Thoracic aorta (tissue), 2 donors: Measurements from ENCODE around the gene OR10H5. TPM values are rescaled to one million over a fixed set of nuclear protein-coding genes. Genes with fewer than 3 reads are reported as not detected.
"Not testable (repeated sequence)": the region's sequence is repeated elsewhere in the genome, so short reads cannot be mapped to it uniquely, and the experiment has no call there.

ENCODE experiments used
- ATAC-seq: fragments of 150-250 bp; one replicate; pipeline ENCODE4 v1.8.0; 2017; ENCODE audit warnings: low read depth; ENCODE audit not compliant: insufficient number of reproducible peaks, low FRiP score
- DNase-seq: peaks from one replicate; pipeline ENCODE4 v3.0.0-alpha.2; 2020; ENCODE audit warnings: low spot score
- H3K27ac ChIP-seq, 2 donors: fragments of 200-600 bp; sonication (generic); 1 replicate in 1 of 2; 2 replicates in 1 of 2; pipeline ENCODE4 v1.5.1; 2016; ENCODE audit warnings: mild to moderate bottlenecking in 2 of 2, moderate library complexity in 2 of 2
- H3K27me3 ChIP-seq: fragments of 200-600 bp; sonication (generic); replicated peaks from 2 replicates; pipeline ENCODE4 v1.6.0; 2016; ENCODE audit warnings: mild to moderate bottlenecking; ENCODE audit not compliant: insufficient read depth
- H3K36me3 ChIP-seq: fragments of 200-600 bp; sonication (generic); one replicate; pipeline ENCODE4 v1.5.1; 2016
- H3K4me1 ChIP-seq, 2 donors: fragments of 200-600 bp; sonication (generic); 1 replicate in 1 of 2; 2 replicates in 1 of 2; pipeline versions ENCODE4 v1.5.1 to v1.6.0; 2016; ENCODE audit warnings: low read depth in 2 of 2, mild to moderate bottlenecking in 1 of 2; ENCODE audit not compliant: control insufficient read depth in 1 of 2
- H3K4me3 ChIP-seq: fragments of 200-600 bp; sonication (generic); 2 replicates; pipeline ENCODE4 v1.5.1; 2016; ENCODE audit warnings: mild to moderate bottlenecking
- H3K9me3 ChIP-seq: fragments of 200-600 bp; sonication (generic); 2 replicates; pipeline ENCODE4 v1.5.1; 2016
- total RNA-seq, 2 donors: library from RNA; depleted of rRNA; stranded (reverse); fragments of >200 nt; gene quantifications; one replicate each; pipeline versions ENCODE4 v1.1.0 to v1.2.3, GENCODE V29; 2016
- TF ChIP-seq, protein P1 (sequence below): fragments of 200-600 bp; sonication (generic); IDR thresholded peaks from one replicate; pipeline ENCODE4 v1.5.1; 2019; ENCODE audit warnings: antibody characterized with exemption

Gene OR10H5
- total RNA-seq, 2 donors from 2014 or later = not detected

DNA sequence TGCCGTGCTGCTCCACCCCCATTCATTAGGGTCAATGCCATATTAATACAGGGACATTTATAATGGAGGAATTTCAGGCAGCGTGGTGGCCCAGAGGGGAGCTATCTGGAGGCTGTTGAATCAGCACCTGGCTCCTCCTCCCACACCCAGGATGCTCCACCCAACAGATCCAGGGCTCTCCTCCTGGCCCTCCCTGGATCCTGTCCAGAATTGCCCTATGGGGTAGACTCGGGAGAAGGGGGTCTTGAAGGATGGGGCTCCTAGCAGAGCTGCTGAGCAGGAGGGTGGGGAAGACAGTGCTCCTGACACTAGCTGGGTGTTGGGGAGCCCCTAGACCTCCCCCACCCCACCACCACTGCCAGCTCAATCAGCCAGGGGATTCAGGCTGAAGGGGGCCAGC is 5.2 kb upstream of the OR10H5 start:
- H3K36me3 ChIP-seq = no peaks in the 10 kb centered on the region
- no peak for DNase-seq
- peaks cover 6 to 18% of the 10 kb centered on the region in 2 donors for H3K4me1 ChIP-seq
- no peak for ATAC-seq
- H3K9me3 ChIP-seq = no peaks in the 10 kb centered on the region
- H3K27ac ChIP-seq = no peak overlapping the region
- H3K27me3 ChIP-seq = no peaks in the 10 kb centered on the region
- TF ChIP-seq, protein P1, sequence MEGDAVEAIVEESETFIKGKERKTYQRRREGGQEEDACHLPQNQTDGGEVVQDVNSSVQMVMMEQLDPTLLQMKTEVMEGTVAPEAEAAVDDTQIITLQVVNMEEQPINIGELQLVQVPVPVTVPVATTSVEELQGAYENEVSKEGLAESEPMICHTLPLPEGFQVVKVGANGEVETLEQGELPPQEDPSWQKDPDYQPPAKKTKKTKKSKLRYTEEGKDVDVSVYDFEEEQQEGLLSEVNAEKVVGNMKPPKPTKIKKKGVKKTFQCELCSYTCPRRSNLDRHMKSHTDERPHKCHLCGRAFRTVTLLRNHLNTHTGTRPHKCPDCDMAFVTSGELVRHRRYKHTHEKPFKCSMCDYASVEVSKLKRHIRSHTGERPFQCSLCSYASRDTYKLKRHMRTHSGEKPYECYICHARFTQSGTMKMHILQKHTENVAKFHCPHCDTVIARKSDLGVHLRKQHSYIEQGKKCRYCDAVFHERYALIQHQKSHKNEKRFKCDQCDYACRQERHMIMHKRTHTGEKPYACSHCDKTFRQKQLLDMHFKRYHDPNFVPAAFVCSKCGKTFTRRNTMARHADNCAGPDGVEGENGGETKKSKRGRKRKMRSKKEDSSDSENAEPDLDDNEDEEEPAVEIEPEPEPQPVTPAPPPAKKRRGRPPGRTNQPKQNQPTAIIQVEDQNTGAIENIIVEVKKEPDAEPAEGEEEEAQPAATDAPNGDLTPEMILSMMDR = no peak
- no peak overlapping the region for H3K4me3 ChIP-seq

DNA sequence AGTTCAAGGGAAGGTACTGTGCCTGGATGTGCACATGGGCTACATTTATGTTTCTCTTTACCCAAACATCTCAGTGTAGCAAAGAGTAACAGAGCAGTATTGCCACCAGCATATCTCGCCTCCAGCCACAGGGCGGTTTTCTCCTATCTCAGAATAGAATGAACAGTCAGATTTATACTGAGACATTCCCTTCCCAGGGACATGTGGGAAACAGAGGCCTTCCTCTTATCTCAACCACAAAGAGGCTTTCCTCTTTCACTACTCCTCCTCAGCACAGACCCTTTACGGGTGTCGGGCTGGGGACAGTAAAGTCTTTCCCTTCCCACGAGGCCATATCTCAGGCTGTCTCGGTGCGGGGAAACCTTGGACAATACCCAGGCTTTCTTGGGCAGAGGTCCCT is 4.6 kb upstream of the OR10H5 start:
- H3K9me3 ChIP-seq, H3K36me3 ChIP-seq, H3K27me3 ChIP-seq, H3K27ac ChIP-seq, H3K4me3 ChIP-seq, ATAC-seq, DNase-seq: not testable (repeated sequence)
- H3K4me1 ChIP-seq = peaks cover 6 to 18% of the 10 kb centered on the region in 2 donors

DNA sequence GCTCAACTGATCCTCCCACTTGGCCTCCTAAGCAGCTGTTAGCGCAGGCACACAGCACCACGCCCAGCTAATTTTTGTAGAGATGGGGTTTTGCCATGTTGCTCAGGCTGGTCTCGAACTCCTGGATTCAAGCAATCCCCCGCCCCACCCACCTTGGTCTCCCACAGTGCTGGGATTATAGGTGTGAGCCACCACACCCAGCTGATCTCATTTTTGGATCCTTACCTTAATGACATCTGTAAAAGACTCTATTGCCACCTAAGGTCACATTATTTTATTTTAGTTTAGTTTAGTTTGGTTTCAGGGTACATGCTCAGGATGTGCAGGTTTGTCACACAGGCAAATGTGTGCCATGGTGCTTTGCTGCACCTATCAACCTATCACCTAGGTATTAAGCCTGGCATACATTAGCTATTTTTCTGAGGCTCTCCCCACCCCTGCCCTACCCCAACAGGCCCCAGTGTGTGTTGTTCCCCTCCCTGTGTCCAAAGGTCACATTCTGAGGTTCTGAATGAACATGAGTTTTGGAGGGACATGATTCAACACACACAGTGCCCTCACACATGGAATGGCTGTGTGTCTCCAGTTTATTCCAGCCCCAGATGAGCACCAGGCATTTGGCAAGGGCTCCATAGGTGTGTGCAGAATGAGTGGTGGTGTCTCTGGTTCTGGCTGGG is 1.3 kb downstream of the OR10H5 start:
- Histone ChIP-seq H3K9me3 (no peaks in the 10 kb centered on the region), H3K4me3 (no peak overlapping the region), H3K4me1 (no peaks in the 10 kb centered on the region)

DNA sequence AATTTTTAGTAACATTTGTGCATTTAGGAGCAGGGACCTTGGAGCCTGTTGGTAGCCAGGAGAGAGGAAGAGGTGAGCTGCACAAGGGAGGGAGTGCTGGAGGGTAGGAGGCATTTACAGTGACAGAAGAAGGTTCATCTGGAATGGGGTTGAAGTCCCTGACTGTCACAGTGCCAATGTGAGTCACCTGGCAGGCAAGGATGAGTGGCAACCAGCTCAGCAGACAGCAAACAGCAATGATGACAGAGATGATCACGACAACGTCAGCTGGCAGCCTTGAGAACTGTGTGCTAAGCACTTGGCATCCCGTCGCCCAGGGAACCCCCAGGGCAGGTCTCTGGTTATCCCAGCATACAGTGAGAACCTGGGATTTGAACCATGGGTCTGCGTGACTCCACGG is 2.6 kb downstream of the OR10H5 start:
- Histone ChIP-seq H3K27me3 (no peaks in the 10 kb centered on the region), H3K4me1 (no peaks in the 10 kb centered on the region), H3K9me3 (no peaks in the 10 kb centered on the region), H3K36me3 (no peaks in the 10 kb centered on the region), H3K4me3 (no peak overlapping the region), H3K27ac (no peak overlapping the region)
- no peak for ATAC-seq
- no peak for DNase-seq
- TF ChIP-seq, protein P1 = no peak

More for the DNA sequence above, 1.3 kb downstream of the OR10H5 start:
- H3K27ac ChIP-seq = no peak overlapping the region
- DNase-seq (no peak), ATAC-seq (no peak)
- TF ChIP-seq, protein P1 = no peak
- H3K27me3 ChIP-seq = no peaks in the 10 kb centered on the region
- H3K36me3 ChIP-seq = no peaks in the 10 kb centered on the region

DNA sequence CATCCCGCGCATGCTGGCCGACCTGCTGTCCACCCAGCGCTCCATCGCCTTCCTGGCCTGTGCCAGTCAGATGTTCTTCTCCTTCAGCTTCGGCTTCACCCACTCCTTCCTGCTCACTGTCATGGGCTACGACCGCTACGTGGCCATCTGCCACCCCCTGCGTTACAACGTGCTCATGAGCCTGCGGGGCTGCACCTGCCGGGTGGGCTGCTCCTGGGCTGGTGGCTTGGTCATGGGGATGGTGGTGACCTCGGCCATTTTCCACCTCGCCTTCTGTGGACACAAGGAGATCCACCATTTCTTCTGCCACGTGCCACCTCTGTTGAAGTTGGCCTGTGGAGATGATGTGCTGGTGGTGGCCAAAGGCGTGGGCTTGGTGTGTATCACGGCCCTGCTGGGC is 6.8 kb downstream of the OR10H5 start:
- not testable (repeated sequence) for H3K4me1 ChIP-seq, H3K4me3 ChIP-seq, H3K27me3 ChIP-seq, DNase-seq, H3K27ac ChIP-seq, ATAC-seq, H3K9me3 ChIP-seq, H3K36me3 ChIP-seq

DNA sequence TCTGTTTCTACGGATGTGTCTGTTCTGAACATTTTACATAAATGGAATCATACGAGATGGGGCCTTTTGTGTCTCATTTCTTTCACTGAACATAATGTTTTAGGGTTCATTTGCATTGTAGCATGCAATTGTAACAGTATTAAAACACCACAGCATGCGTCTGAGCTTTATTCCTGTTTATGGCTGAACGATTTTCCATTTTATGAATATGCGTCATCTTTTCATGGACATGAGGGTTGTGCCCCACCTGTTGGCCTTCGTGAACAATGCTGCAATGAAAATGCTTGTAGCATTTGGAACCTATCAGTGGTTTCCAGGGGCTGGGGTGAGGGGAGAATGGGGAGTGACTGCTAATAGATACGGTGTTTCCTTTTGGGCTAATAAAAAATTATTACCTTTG is 22.9 kb downstream of the OR10H5 start:
- H3K4me3 ChIP-seq = no peak overlapping the region

More for the DNA sequence above, 22.9 kb downstream of the OR10H5 start:
- no peaks in the 10 kb centered on the region for H3K36me3 ChIP-seq
- no peaks in the 10 kb centered on the region for H3K27me3 ChIP-seq
- H3K9me3 ChIP-seq = no peaks in the 10 kb centered on the region
- no peak overlapping the region for H3K27ac ChIP-seq
- ATAC-seq = no peak
- TF ChIP-seq, protein P1 = no peak
- no peaks in the 10 kb centered on the region for H3K4me1 ChIP-seq
- no peak for DNase-seq
